DMS 273 (cell line): ENCODE results near the gene XPR1.

ENCODE experiments used
- DNase-seq: peaks from one replicate; lab custom pipeline; 2025; ENCODE audit not compliant: unreplicated experiment; lab: John Stamatoyannopoulos, UW

The XPR1 gene

DNA sequence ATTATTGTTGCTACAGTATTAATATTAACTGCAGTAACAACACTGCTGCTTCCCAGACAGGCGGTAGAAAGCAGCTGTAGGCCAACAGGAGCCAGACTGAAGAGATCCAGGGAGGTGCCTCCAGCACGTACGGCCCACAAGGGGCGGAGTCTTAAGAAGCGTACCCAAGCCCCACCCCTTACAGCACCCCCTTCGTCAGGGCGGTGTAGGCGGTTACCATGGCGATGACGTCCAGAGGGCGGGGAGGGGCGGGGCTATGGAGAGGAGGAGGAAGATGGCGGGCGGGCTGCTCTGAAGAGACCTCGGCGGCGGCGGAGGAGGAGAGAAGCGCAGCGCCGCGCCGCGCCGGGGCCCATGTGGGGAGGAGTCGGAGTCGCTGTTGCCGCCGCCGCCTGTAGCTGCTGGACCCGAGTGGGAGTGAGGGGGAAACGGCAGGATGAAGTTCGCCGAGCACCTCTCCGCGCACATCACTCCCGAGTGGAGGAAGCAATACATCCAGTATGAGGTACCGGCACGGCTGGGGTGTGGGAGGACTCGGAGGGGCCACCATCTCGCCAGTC lies at the start of gene XPR1:
Gene XPR1 (plus strand): TSS at position 257 of the 560 bp plus-strand sequence. CDS start 180 bp downstream, at position 437.
- peak; percentile 99 for DNase-seq

- no peak for DNase-seq
Measured at GRCh38 chr1:180584869-180585268, 47.0 kb upstream of the XPR1 start.

DNA sequence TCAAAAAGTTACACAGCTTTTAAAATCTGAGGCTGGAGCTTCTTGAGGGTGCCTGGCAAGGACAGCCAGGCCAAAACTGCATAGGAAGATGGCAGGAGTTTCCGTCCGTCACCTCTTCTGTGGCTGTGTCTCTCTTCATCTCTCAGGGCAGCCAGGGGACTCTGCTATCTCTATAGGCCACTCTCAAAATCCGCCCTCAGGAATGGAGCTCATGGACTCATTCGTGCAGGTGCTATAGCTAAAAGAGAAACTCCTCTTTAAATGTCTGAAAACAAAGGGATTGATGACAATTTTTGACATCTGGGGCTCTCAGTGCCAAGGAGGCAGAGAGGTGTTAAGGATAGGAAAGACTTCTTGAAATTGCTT lies 45.8 kb upstream of the XPR1 start:
- no peak for DNase-seq

- DNase-seq: peak; percentile 25
Measured at GRCh38 chr1:180586671-180587155, 45.1 kb upstream of the XPR1 start.

- DNase-seq: no peak
Measured at GRCh38 chr1:180588121-180588520, 43.7 kb upstream of the XPR1 start.

- no peak for DNase-seq
Measured at GRCh38 chr1:180590889-180591288, 40.9 kb upstream of the XPR1 start.

DNA sequence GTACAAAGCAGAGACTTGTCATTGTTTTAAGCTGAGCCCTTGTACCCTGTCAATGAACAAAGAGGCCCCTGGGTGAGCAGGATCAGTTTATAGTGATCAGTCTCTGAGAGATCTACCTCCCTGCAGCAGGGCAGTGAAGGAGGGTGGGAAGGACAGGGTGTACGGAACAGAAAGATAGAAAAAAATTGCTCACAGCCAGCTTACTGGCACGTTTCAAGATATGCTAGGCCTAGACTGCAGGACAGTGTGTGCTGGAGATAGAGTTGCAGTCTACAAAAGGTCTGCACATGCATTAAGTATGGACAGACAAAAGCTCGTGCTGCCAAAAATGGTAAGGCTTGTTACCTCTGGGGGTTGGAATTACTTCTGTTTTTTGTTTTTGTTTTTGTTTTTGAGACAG lies 38.4 kb upstream of the XPR1 start:
- no peak for DNase-seq

GRCh38 chr1:180594723-180595122 lies 37.1 kb upstream of the XPR1 start:
- no peak for DNase-seq

DNA sequence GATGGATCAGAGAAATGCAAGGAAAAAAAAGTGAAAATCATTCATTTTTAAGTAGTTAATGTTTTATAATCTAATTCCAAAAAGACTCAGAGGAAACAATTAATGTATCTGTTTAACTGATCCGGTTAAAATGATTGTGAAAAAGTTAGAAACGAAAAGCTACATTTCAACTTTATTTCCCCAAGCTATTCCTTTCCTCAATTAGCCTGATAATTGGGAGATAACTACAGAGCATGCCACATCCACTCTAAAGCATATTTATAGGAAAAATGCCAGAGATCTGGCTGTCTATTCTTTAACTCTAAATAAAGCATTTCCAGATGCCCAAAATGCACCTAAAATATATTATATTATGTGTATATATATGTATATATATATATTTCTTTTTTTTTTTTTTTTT lies 35.9 kb upstream of the XPR1 start:
- DNase-seq: no peak

DNA sequence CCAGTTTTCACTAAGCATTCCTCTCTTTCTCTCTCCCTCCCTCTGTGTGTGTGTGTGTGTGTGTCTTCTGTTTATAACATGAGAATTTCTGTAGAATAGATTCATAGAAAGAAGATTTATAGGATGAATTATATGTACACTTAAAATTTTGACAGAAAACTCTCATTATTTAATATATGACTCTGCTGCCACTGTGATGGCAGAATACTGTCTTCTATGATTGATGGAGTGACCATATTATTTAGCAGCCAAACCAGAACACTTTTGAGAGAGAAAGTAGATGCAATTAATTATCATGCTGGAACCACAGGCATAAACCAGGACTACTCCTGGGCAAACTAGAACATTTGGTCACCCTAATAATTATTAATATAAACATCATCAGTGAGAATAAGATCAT lies 34.3 kb upstream of the XPR1 start:
- no peak for DNase-seq

GRCh38 chr1:180598333-180598974 lies 33.4 kb upstream of the XPR1 start:
- DNase-seq: peak; percentile 28

DNA sequence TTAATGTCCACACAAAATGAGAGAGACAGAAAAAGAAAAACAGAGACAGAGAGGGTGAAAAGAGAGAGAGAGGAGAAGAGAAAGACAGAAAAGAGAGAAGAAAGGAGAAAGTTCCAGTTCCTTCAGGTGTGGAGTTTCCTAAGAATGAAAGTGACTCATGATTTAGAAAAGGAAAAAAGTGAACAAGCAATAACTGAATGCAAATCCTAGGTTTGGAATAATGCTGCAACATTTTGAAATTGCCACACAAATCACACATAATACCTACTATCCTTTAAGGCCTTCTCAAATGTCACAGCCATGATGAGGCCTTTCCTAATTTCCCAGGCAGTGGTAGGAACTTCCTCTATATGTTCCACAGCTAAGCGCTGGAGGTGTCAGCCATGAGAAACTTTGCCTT lies 31.5 kb upstream of the XPR1 start:
- DNase-seq: no peak

GRCh38 chr1:180601512-180601911 lies 30.3 kb upstream of the XPR1 start:
- DNase-seq: no peak

DNA sequence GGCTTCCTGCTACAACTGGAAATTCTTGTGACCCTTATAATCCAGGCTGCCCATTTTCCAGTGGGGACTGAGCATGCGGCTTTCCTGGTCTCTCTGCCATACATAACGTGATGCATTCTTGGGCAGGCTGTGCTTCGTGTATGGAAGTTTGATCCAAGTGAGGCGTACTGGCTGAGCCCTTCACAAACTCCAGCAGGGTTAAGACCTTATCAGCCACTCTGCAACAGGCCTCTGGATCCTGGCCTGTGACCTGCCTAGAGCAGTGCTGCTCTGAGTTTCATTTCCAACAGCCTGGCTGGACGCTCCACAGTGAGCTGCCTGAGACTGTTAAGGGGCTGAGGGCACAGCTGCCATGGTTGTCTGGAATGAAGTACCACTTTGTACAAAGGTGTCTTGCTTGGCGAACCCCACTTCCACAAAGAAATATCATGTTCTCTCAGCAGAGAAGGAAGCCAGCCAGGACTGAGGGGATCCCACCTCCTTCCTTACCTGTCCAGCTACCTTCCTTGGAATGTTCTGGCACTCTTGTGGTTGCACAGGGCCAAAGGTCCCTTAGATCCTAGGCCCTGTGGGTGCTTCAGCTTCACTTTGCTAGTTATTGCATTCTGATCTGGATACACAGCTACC lies 28.5 kb upstream of the XPR1 start:
- DNase-seq: no peak

DNA sequence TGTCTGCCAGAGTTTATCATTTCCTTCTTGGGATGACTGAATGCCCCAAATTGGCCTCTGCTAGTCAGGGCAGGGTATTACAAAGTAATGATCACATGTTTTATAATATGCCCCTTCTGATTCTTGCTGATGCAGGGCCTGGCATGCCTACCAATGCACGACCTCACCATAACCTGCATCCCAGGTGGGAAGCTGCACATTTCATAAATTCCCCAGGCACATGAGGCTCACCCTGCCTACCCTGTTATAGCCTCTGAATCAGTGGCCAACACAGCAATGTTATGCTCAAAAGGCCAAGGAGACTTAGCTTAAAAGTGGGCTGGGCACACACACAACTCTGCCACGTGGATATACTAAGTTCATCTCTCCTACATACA lies 28.0 kb upstream of the XPR1 start:
- DNase-seq: no peak

DNA sequence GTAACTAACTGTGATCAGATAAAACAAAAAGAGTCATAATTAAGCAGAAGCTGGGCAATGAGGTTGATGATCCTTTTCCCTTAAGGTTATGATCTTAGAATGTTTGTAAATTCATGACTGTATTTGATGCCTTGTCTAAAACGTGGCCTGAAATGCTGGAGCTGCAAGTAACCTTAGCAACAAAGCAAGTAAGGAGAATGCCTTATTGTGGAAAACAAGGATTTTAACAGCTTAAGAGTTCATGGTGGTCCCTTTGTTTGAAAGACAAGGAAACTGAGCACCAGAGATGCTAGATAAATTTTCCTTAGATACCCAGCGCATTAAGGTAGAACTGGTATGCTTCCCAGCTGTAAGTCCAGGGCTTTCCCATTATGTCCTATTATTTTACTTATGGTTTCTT lies 25.7 kb upstream of the XPR1 start:
- no peak for DNase-seq

GRCh38 chr1:180609643-180610555 lies 21.9 kb upstream of the XPR1 start:
- peak; percentile 71 for DNase-seq

- no peak for DNase-seq
Measured at GRCh38 chr1:180610556-180611015, 21.2 kb upstream of the XPR1 start.

DNA sequence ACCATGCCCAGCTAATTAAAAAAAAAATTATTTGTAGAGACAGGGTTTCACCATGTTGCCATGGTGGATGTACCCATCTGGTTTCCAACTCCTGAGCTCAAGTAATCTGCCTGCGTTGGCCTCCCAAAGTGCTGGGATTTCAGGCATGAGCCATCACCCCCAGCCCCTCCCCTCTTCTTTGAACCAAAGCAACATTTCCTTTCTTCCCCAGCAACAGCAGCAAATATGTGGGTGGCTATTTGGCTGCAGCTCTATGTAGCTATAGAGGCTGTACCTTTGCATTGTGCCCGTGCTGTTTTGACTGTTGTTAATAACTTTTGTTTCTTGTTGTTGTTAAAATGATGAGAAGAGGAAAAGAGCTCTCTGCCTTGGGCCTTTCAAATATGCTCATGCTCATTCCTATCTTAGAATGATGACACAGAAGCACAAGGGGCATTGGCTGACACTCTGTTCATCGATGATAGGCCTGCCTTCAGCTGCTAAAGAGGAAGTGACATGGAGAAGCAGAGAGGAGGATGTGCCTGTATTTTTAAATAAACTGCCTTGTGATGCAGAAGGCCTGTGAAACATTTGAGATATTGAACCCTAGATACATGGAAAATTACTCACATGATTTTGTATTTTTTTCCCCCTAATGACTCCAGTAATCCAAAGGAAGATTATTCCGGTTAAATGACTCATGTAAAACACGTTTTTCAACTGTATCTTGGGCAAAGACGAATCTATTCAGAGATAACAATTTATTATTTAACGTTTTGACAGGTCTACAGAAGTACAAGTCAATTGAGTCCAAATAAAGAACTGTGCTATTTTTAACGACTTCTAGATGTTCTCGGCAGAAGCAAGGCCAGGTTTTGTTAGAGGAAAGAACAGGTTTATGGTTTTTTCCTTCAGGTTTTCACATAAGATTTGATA lies 20.5 kb upstream of the XPR1 start:
- DNase-seq: no peak

- DNase-seq: no peak
Measured at GRCh38 chr1:180612632-180613031, 19.2 kb upstream of the XPR1 start.
